Esophagus (tissue), 2 donors: ENCODE measurements around the gene ATP2B2. TPM values are rescaled to one million over a fixed set of nuclear protein-coding genes. Genes with fewer than 3 reads are reported as not detected.
A peak's percentile ranks its signal among the peaks of the same experiment; 100 is the strongest.

Source experiments
- H3K27ac ChIP-seq, 2 donors: one replicate each; pipeline ENCODE4 v1.5.1; 2013; ENCODE audit warnings: low read depth in 2 of 2, mild to moderate bottlenecking in 2 of 2, inconsistent platforms in 1 of 2, low read length in 1 of 2, moderate library complexity in 1 of 2
- H3K27me3 ChIP-seq, 2 donors: one replicate each; pipeline ENCODE4 v1.6.1; 2013; ENCODE audit warnings: low read length in 2 of 2, control low read depth in 1 of 2, mild to moderate bottlenecking in 1 of 2; ENCODE audit not compliant: insufficient read depth in 2 of 2, control insufficient read depth in 1 of 2
- H3K36me3 ChIP-seq, 2 donors: one replicate each; pipeline ENCODE4 v1.6.1; 2013; ENCODE audit warnings: low read length in 1 of 2; ENCODE audit not compliant: control insufficient read depth in 2 of 2, insufficient read depth in 2 of 2
- H3K4me1 ChIP-seq, 2 donors: one replicate each; pipeline ENCODE4 v1.6.1; 2013; ENCODE audit warnings: low read length in 1 of 2; ENCODE audit not compliant: control insufficient read depth in 2 of 2, insufficient read depth in 2 of 2
- H3K4me3 ChIP-seq, 2 donors: one replicate each; pipeline ENCODE4 v1.5.1; 2013; ENCODE audit warnings: low read length in 2 of 2, mild to moderate bottlenecking in 2 of 2, low read depth in 1 of 2, moderate library complexity in 1 of 2
- H3K9me3 ChIP-seq, 2 donors: one replicate each; pipeline ENCODE4 v1.6.1; 2013; ENCODE audit warnings: mild to moderate bottlenecking in 2 of 2, low read depth in 1 of 2, low read length in 1 of 2, moderate library complexity in 1 of 2; ENCODE audit not compliant: control insufficient read depth in 2 of 2, insufficient read depth in 1 of 2
- WGBS, 2 donors: extraction: QIAGEN DNeasy Blood & Tissue Kit; methylation state at CpG; one replicate each; pipeline ENCODE4 v1.1.7; 2013; 5-methylcytosine and 5-hydroxymethylcytosine counted together
- polyA plus RNA-seq, 2 donors: library from polyadenylated mRNA; stranded (reverse); fragments of 200-250 nt; gene quantifications; one replicate each; pipeline ENCODE4 v1.2.3, GENCODE V29; 2013
- donor health status: healthy with polysubstance abuse.
- donor health status: Bipolar disorder and iron deficiency.

ATP2B2 gene
- under 1 TPM; 0.06 to 0.08 TPM for polyA plus RNA-seq

- Histone ChIP-seq H3K27me3 (peaks cover 4 to 9% of the 10 kb centered on the region in 2 donors), H3K4me1 (peaks cover 0 to 4% of the 10 kb centered on the region in 2 donors), H3K36me3 (no peaks in the 10 kb centered on the region), H3K9me3 (no peaks in the 10 kb centered on the region), H3K27ac (no peak within 1 kb of the TSS), H3K4me3 (peak within 1 kb of the TSS in 1 of 2 donors; percentile 12)
- WGBS, 2 donors: 6% methylated on average over 38 to 41 of the region's 42 CpGs
Observed at GRCh38 chr3:10505050-10505790, at the start of gene ATP2B2. Gene ATP2B2, minus strand, starts transcription at chr3:10505586. Its CDS starts 56,043 bp downstream, at chr3:10449543.

- Histone ChIP-seq H3K4me3 (no peak overlapping the region), H3K36me3 (no peaks in the 10 kb centered on the region), H3K27ac (no peak overlapping the region), H3K4me1 (peaks cover 0 to 4% of the 10 kb centered on the region in 2 donors), H3K9me3 (no peaks in the 10 kb centered on the region), H3K27me3 (no peaks in the 10 kb centered on the region)
- WGBS, 2 donors: 97 to 100% methylated on average over 1 of the region's 1 CpG
Observed at GRCh38 chr3:10554746-10555145, 49.4 kb upstream of the ATP2B2 start.

GRCh38 chr3:10554236-10554611 lies 48.8 kb upstream of the ATP2B2 start:
- Histone ChIP-seq H3K9me3 (no peaks in the 10 kb centered on the region), H3K4me1 (peaks cover 0 to 4% of the 10 kb centered on the region in 2 donors), H3K27me3 (no peaks in the 10 kb centered on the region), H3K4me3 (no peak overlapping the region), H3K36me3 (no peaks in the 10 kb centered on the region), H3K27ac (no peak overlapping the region)
- WGBS, 2 donors: 91 to 97% methylated on average over 3 of the region's 3 CpGs

DNA sequence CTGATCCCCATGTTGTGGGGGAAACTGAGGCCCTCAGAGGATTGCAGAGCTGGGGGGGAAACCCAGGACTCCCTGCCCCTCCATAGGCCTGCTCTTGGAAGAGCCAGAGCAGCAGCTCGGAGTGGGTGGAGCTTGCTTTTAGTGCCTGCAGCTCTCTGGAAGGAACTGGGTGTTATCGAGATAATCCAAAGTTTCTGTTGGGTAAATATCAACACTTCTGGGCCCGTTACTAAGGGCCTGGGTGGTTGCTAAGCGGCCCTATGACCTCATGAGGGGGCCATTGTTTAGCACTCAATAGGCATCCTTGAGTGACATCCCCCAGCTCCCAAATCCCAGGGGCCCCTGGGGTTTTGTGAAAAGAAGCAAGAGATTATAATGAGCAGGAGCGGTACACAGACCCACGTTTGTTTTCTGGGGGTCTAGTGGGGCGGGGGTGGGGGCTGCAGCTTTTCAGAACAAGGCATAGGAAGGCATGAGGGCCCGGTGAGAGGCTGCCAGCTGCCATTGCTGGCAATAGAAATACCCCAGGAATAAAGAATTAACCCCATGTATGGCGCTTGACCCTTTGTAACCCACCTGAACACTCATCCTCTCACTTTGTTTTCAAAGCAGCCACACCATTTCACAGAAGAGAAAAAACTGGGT lies 48.3 kb upstream of the ATP2B2 start:
- no peak overlapping the region for H3K4me3 ChIP-seq
- H3K9me3 ChIP-seq: no peaks in the 10 kb centered on the region
- H3K36me3 ChIP-seq: no peaks in the 10 kb centered on the region
- H3K4me1 ChIP-seq: peaks cover 0 to 4% of the 10 kb centered on the region in 2 donors
- no peak overlapping the region for H3K27ac ChIP-seq
- H3K27me3 ChIP-seq: no peaks in the 10 kb centered on the region
- 36% methylated on average over 9 of the region's 9 CpGs for WGBS, 2 donors

DNA sequence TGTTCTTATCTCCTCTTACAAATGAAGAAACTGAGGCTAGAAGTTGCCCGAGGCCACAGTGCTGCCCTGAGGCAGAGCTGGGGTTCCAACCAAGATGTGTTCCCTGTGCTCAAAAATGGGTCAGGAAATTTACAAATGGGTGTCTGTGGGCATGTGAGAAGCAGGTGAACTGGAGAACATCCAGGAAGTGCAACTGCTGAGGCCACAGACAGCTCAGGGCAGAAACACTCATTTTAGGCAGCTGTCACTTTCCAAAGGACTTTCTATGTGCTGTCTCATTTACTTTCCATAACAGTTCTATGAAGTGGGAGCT lies 47.2 kb upstream of the ATP2B2 start:
- H3K9me3 ChIP-seq: no peaks in the 10 kb centered on the region
- no peaks in the 10 kb centered on the region for H3K36me3 ChIP-seq
- no peak overlapping the region for H3K27ac ChIP-seq
- 46 to 50% methylated on average over 1 of the region's 1 CpG for WGBS, 2 donors
- no peak overlapping the region for H3K4me3 ChIP-seq
- H3K4me1 ChIP-seq: peaks cover 0 to 4% of the 10 kb centered on the region in 2 donors
- no peaks in the 10 kb centered on the region for H3K27me3 ChIP-seq

DNA sequence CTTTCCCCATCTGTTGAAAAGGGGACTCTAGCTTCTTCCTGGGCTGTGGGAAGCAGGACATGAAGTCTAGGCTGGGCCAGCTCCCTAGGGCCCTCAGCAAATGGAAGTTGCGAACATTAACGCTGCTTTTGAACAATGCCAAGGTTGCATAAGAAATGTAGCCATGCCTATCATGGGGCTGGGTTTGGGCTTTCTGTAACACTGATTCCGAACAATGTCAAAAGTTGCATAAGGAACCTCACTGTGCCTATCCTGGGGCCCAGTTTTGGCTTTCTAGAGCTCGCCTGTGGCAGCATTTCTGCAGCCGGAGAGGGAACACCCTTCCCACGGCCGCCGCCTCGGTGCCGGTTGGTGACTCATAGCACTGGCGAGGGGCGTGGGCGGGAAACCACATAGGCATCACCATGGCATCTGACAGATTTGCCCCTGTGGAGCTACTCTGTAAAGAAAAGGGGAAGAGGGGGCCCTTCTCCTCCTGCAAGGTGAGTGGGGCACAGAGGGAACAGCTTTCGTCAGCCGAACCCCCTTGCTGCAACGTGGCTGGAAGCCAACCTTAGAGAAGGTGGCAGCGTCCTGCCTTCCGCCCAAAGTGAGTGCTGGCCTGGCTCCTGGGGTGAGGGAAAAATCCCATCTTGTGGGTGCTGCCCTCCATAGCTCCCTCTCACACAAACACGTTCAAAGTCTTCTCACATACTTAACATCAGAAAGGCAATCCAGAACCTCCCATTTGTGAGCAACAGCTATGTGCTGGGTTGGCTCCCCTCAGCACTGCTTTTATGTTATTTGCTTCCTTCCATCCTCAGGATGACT lies 46.6 kb upstream of the ATP2B2 start:
- H3K4me3 ChIP-seq: no peak overlapping the region
- H3K4me1 ChIP-seq: peaks cover 0 to 4% of the 10 kb centered on the region in 2 donors
- H3K36me3 ChIP-seq: no peaks in the 10 kb centered on the region
- 37 to 41% methylated on average over 19 of the region's 19 CpGs for WGBS, 2 donors
- no peaks in the 10 kb centered on the region for H3K9me3 ChIP-seq
- H3K27ac ChIP-seq: peak overlapping the region; percentile 43 to 45
- H3K27me3 ChIP-seq: no peaks in the 10 kb centered on the region

DNA sequence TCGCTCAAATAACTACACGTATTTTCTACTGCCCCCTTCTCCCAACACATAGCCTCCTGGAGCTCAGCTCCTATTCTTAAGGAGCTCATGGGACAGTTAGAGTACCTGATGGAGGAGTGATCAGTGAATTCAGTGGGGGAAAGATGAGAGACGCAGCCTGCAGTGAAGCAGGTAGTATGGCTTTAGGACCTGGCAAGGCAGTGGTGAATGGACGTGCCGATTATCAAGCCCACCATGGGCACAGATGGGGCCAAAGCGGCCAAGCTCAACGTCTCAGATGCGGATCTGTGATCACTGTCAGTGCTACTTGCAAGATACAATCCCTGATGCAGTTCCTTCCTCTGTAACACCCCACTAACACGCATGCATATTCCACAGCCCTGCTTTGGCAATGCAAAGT lies 45.8 kb upstream of the ATP2B2 start:
- Histone ChIP-seq H3K27me3 (no peaks in the 10 kb centered on the region), H3K9me3 (no peaks in the 10 kb centered on the region), H3K36me3 (no peaks in the 10 kb centered on the region), H3K27ac (no peak overlapping the region), H3K4me3 (no peak overlapping the region), H3K4me1 (peaks cover 0 to 4% of the 10 kb centered on the region in 2 donors)
- 85 to 87% methylated on average over 9 of the region's 9 CpGs for WGBS, 2 donors

GRCh38 chr3:10550705-10551104 lies 45.3 kb upstream of the ATP2B2 start:
- Histone ChIP-seq H3K4me3 (no peak overlapping the region), H3K27ac (no peak overlapping the region), H3K9me3 (no peaks in the 10 kb centered on the region), H3K27me3 (no peaks in the 10 kb centered on the region), H3K36me3 (no peaks in the 10 kb centered on the region), H3K4me1 (peaks cover 0 to 4% of the 10 kb centered on the region in 2 donors)
- 73 to 75% methylated on average over 10 of the region's 10 CpGs for WGBS, 2 donors

DNA sequence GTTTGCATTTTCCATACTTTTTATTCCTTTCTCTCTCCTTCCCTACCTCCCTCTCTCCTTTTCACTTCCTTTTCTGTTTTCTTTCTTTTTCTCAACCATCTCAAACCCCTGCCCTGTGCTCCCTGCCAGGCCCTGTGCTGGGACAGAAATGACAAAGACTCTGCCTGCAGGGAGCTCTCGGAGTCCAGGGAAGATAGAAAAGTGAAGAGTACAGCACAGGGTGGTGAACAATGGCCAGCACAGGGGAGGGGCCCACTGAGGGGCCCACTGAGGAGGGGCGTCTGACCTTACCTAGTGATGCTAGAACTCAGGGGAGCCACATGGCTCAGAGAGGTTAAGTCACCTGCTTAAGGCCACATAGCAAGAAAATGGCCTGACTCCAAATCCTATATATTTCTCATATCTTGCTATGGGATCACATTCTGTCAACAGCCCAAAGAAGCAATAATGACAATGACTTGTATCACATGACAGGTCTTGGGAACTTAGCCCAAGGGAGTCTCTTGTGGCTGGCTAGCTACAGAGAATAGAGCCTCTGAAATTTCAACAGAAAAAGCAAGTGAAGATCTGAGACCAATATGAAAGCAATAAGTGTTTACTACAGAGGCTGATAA lies 44.3 kb upstream of the ATP2B2 start:
- no peak overlapping the region for H3K27ac ChIP-seq
- H3K9me3 ChIP-seq: no peaks in the 10 kb centered on the region
- no peaks in the 10 kb centered on the region for H3K36me3 ChIP-seq
- H3K27me3 ChIP-seq: no peaks in the 10 kb centered on the region
- WGBS, 2 donors: 78 to 86% methylated on average over 2 of the region's 2 CpGs
- peaks cover 0 to 4% of the 10 kb centered on the region in 2 donors for H3K4me1 ChIP-seq
- H3K4me3 ChIP-seq: no peak overlapping the region
